Breast epithelium (tissue), 3 donors: ENCODE measurements around the gene PURA.

Source experiments
- POLR2AphosphoS5 ChIP-seq, 3 donors: sonication (generic); formaldehyde crosslinking; IDR thresholded peaks; one replicate each; pipeline ENCODE4 v1.6.1; 2017; ENCODE audit warnings: antibody characterized with exemption in 3 of 3
- TF ChIP-seq, protein P1 (sequence below), 3 donors: fragments of 450-650 bp; IDR thresholded peaks; one replicate each; pipeline ENCODE4 v1.5.1; 2016 to 2017; ENCODE audit warnings: antibody characterized with exemption in 3 of 3, mild to moderate bottlenecking in 3 of 3, moderate library complexity in 3 of 3

DNA sequence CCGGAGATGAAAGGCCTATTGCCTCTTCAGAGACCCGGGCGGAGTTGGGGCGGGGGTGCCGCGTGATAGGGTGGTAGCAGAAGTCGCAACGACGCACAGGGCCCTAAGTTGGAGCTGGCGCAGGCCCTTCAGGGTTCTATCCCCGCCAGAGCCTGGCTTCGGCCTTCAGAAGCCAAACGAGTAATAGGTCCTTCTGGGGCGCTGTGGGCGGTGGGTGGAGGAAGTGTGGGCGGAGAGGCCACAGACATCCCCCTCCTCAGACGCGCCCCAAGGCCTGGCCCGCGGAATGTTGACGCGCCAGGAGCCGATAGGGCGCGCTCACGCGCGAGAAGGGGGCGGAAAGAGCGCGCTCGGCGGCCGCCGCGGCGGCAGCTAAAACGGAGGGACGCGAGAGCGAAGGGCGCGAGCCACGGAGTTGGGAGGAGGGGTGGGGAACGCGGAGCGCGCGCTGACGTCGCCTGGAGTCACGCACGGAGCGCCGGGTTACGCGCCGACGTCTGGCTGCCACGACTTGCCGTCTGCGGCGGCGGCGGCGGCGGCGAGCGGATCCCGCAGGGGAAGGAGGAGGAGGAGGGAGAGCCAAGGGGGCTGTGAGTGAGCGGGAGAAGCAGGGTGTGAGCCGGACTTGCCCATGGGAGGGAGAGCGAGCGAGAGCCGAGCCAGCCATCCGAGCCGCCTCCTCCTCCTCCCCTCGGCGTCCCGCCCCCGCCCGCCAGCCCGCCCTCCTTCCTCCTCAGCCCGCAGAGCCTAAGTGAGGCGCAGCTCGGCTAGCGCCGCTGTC, 6.4 kb upstream of the PURA start:
- TF ChIP-seq, protein P1, sequence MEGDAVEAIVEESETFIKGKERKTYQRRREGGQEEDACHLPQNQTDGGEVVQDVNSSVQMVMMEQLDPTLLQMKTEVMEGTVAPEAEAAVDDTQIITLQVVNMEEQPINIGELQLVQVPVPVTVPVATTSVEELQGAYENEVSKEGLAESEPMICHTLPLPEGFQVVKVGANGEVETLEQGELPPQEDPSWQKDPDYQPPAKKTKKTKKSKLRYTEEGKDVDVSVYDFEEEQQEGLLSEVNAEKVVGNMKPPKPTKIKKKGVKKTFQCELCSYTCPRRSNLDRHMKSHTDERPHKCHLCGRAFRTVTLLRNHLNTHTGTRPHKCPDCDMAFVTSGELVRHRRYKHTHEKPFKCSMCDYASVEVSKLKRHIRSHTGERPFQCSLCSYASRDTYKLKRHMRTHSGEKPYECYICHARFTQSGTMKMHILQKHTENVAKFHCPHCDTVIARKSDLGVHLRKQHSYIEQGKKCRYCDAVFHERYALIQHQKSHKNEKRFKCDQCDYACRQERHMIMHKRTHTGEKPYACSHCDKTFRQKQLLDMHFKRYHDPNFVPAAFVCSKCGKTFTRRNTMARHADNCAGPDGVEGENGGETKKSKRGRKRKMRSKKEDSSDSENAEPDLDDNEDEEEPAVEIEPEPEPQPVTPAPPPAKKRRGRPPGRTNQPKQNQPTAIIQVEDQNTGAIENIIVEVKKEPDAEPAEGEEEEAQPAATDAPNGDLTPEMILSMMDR (IDR thresholded peaks at IDR 0.05), result peak in 1 of 3 donors; percentile 28
- peak; percentile 93 to 98 (median 97) for TF ChIP-seq POLR2AphosphoS5 (IDR thresholded peaks at IDR 0.05)
